K562 (cell line): Measurements from ENCODE around the gene PLPP6.

Source experiments
- GATA2 ChIP-seq: sonication (generic); formaldehyde crosslinking; IDR thresholded peaks from 2 replicates; pipeline ENCODE4 v1.4.0; 2020; ENCODE audit warnings: mild to moderate bottlenecking, missing genetic modification reagents
- HDAC1 ChIP-seq, 2 experiments: fragments of 450-650 bp; IDR thresholded peaks; 2 replicates each; pipeline ENCODE4 v1.6.1; 2016 to 2017; ENCODE audit warnings: inconsistent platforms in 1 of 2, mild to moderate bottlenecking in 1 of 2, moderate library complexity in 1 of 2
- HNRNPK ChIP-seq: fragments of 200-400 bp; formaldehyde crosslinking; IDR thresholded peaks from one replicate; pipeline ENCODE4 v1.6.1; 2018; ENCODE audit warnings: mild to moderate bottlenecking, low read depth, low read length; ENCODE audit not compliant: poor library complexity, severe bottlenecking
- JUNB ChIP-seq: fragments of 450-650 bp; formaldehyde crosslinking; conservative IDR thresholded peaks from 2 replicates; pipeline ENCODE4 v1.4.0; 2020; ENCODE audit warnings: mild to moderate bottlenecking

GRCh38 chr9:4615251-4615650 lies 46.8 kb upstream of the PLPP6 start:
- TF ChIP-seq GATA2 (CRISPR knock-in tag) (no peak), HNRNPK (no peak), HDAC1 (IDR thresholded peaks at IDR 0.05) (no peak), JUNB (no peak)
